BJ (cell line): ENCODE measurements around the gene CPLX3. TPM values are rescaled to one million over a fixed set of nuclear protein-coding genes. Genes with fewer than 3 reads are reported as not detected.

Experiments
- CTCF ChIA-PET: fragments of 350-600 bp; formaldehyde crosslinking; extraction: SDS; loops from one replicate; lab custom pipeline; 2021; ENCODE audit warnings: antibody characterized with exemption, inconsistent platforms; lab: Yijun Ruan, JAX
- POLR2A ChIA-PET: fragments of 300-600 bp; sonication (Branson Sonifier 250); formaldehyde crosslinking; extraction: SDS; loops from one replicate; lab custom pipeline; 2021; ENCODE audit warnings: antibody characterized with exemption; lab: Charles Lee
- DNase-seq: peaks from one replicate; pipeline ENCODE4 v3.0.0-alpha.2; 2011; ENCODE audit warnings: low read depth
- H3K27me3 ChIP-seq: 2 replicates; pipeline ENCODE4 v1.6.0; 2011; ENCODE audit warnings: low read length; ENCODE audit not compliant: control insufficient read depth, insufficient read depth
- H3K36me3 ChIP-seq: 2 replicates; pipeline ENCODE4 v1.5.1; 2011; ENCODE audit warnings: low read length; ENCODE audit not compliant: control insufficient read depth, insufficient read depth
- H3K4me3 ChIP-seq: 2 replicates; pipeline ENCODE4 v1.5.1; 2011; ENCODE audit warnings: low read depth, mild to moderate bottlenecking, control low read depth, low read length
- polyA plus RNA-seq: library from polyadenylated mRNA; depleted of rRNA; stranded (reverse); fragments of >200 nt; gene quantifications from 2 replicates; pipeline ENCODE4 v1.2.3, GENCODE V29; 2011
- TF ChIP-seq, protein P1 (sequence below): IDR thresholded peaks from 2 replicates; pipeline ENCODE4 v1.5.1; 2011; ENCODE audit warnings: low read depth, mild to moderate bottlenecking, control low read depth, inconsistent platforms, low read length, moderate library complexity; ENCODE audit not compliant: insufficient read depth

Gene CPLX3
- polyA plus RNA-seq, 1 experiment, result not detected

DNA sequence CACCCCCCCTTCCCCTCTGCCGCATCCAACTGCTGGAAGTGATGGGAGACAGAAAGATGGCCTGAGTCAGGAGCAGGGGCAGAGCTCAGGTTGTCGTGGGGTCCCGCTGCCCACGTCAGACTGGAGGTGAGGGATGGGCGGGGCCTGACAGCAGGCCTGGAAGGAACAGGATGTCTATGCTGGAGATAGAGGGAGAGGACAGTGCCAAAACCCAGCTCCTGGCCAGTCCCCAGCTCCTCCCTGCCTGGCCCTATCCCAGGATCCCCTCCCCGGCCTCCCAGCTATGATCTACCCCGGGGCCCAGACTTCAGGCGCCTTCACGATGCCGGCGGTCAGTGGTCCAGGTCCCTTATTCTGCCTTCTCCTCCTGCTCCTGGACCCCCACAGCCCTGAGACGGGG is 13.9 kb upstream of the CPLX3 start, which contains the start of gene LMAN1L:
TSS of gene LMAN1L (plus strand) at position 303 of the 400 bp plus-strand sequence. CDS start at position 323, 20 bp downstream.
- Histone ChIP-seq H3K36me3 (no peaks in the 10 kb centered on the region), H3K27me3 (no peaks in the 10 kb centered on the region), H3K4me3 (no peak within 1 kb of the TSS)
- DNase-seq, result no peak
- TF ChIP-seq, protein P1, sequence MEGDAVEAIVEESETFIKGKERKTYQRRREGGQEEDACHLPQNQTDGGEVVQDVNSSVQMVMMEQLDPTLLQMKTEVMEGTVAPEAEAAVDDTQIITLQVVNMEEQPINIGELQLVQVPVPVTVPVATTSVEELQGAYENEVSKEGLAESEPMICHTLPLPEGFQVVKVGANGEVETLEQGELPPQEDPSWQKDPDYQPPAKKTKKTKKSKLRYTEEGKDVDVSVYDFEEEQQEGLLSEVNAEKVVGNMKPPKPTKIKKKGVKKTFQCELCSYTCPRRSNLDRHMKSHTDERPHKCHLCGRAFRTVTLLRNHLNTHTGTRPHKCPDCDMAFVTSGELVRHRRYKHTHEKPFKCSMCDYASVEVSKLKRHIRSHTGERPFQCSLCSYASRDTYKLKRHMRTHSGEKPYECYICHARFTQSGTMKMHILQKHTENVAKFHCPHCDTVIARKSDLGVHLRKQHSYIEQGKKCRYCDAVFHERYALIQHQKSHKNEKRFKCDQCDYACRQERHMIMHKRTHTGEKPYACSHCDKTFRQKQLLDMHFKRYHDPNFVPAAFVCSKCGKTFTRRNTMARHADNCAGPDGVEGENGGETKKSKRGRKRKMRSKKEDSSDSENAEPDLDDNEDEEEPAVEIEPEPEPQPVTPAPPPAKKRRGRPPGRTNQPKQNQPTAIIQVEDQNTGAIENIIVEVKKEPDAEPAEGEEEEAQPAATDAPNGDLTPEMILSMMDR, result no peak
- CTCF ChIA-PET, result interaction anchor here (1.1 kb wide), 1 partner anchor 13 kb away, joined by 3 read pairs; no protein-coding TSS in a partner anchor
- POLR2A ChIA-PET, result no interaction called here

DNA sequence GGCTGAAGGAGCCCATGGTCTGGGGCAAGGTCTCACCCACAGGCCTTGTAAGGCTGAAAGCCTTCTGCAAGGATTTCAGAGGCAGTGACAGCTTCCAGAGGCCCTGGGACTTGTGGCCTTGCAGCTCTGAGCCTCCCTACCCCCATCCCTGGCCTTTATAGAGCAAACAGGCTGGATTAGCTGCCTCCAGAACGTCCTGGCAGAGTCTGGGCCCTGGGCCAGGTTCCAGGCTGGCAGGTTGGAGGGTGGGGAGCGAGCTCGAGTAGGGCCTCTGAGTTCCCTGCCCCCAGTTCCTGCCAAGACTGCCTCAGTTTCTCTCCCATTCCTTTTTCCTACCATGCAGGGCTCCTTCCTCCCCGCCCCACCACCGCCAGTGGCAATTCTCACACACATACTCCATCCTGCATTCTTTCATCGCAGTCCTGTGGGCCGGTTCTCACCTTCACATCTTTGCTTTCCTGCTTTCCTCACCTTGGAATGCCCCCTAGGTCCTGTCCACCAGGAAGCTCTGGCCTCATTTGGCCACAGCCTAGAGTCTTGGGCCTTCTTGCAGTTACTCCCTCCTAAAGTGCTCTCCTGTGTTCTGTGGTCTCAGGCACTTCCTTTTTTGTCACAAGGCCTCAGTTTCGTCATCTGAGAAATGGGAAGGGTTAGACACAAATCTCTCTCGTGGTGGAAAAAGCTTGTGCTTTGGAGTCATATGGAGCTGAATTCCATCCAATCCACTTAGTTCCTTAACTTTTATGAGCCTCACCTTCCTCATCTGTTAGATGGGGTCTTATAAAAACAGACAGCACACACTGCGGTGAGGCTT is 11.1 kb upstream of the CPLX3 start:
- ChIA-PET CTCF (interaction anchor here (1.2 to 1.9 kb wide), 3 partner anchors 16 to 34 kb away, joined by 4 to 5 read pairs (median 5); partner anchors contain the start of gene ULK3), POLR2A (no interaction called here)
- TF ChIP-seq, protein P1, result no peak

DNA sequence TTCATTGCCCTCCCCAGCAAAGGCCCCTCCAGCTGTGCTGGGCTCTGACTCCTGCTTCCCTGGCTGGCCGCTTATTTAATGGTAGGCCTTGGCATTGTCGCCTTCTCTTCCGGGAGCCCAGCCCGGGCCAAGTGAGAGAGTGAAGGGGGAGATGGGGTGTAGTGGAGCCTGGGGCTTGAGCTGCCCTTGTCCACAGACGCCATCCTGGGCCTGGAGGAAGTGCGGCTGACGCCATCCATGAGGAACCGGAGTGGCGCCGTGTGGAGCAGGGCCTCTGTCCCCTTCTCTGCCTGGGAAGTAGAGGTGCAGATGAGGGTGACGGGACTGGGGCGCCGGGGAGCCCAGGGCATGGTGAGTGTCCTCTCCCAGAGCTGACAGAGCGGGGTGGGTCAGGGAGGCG is 10.5 kb upstream of the CPLX3 start:
- Histone ChIP-seq H3K27me3 (no peaks in the 10 kb centered on the region), H3K36me3 (no peaks in the 10 kb centered on the region), H3K4me3 (no peak overlapping the region)
- POLR2A ChIA-PET, result no interaction called here
- DNase-seq, result no peak
- TF ChIP-seq, protein P1, result no peak
- CTCF ChIA-PET, result interaction anchor here (0.7 to 1.9 kb wide), 5 partner anchors 16 to 45 kb away, joined by 3 to 9 read pairs (median 5); partner anchors contain the start of gene ULK3

More for the DNA sequence above, 11.1 kb upstream of the CPLX3 start:
- DNase-seq, result no peak
- Histone ChIP-seq H3K4me3 (no peak overlapping the region), H3K27me3 (no peaks in the 10 kb centered on the region), H3K36me3 (no peaks in the 10 kb centered on the region)

DNA sequence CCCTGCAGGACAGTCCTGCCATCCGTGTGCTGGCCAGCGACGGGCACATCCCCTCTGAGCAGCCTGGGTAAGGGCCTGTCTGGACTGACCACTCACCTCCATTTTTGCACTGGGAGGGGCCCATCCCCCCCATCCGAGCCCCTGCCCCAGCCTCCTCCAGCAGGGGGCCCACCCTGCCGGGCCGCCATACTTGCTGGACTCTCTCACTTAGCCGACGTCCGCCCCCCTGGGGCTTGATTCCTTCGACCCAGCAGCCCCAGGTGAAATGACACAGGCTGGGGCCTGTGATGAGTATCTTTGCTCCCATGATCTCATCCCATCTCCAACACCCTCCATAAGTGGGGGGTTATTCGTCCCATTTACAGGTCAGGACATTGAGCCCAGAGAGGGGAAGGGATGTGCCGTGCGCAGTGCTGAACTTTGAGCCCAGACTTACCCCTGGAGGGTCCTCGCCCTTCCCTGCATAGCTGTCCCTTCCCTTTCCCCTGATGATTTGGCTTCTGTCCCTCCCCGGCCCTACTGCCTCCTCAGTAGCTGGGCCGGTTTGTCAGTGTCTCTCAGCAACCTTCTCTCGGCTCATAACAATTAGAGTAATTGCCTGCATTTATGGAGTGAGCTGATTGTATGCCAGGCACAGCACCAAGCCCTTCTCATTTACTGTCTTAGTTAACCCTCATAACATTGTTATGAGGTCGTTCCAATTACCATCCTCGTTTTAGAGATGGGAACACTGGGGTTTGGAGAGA is 9.6 kb upstream of the CPLX3 start:
- Histone ChIP-seq H3K36me3 (no peaks in the 10 kb centered on the region), H3K4me3 (no peak overlapping the region), H3K27me3 (no peaks in the 10 kb centered on the region)
- CTCF ChIA-PET, result interaction anchor here (0.7 to 1.9 kb wide), 7 partner anchors 8 to 85 kb away, joined by 3 to 9 read pairs (median 5); partner anchors contain the start of genes CPLX3 and ULK3
- DNase-seq, result no peak
- POLR2A ChIA-PET, result no interaction called here
- TF ChIP-seq, protein P1, result no peak

DNA sequence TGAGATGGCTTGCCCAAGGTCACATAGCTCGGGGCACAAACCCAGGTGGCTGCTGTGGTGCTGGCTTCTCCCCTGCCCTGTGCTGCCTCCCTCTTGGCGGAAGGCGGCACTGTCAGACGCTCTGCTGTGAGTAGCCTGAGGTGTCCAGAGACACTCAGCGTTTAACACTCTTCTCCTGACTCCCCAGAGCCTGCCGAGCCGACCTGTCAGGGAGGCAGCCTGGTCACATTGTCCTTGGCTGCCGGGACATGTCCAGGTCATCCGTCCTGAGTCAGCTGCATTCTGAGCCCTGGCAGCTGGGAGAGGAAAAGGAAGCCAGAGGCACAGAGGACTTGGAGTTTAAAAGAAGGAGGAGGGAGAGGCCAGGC is 9.1 kb upstream of the CPLX3 start:
- no peak for DNase-seq
- POLR2A ChIA-PET, result no interaction called here

More for the DNA sequence above, 9.1 kb upstream of the CPLX3 start:
- TF ChIP-seq, protein P1, result peak; percentile 45
- no peaks in the 10 kb centered on the region for H3K36me3 ChIP-seq
- CTCF ChIA-PET, result interaction anchor here (1.1 to 1.9 kb wide), 5 partner anchors 8 to 85 kb away, joined by 3 to 9 read pairs (median 5); partner anchors contain the start of genes CPLX3 and ULK3
- H3K4me3 ChIP-seq, result no peak overlapping the region
- H3K27me3 ChIP-seq, result no peaks in the 10 kb centered on the region
